ENCODE measurements around the gene ADAMTSL1. TPM values are rescaled to one million over a fixed set of nuclear protein-coding genes. Genes with fewer than 3 reads are reported as not detected.

The ADAMTSL1 gene
- total and polyA plus RNA-seq, 2 of the 8 experiments (the other 6 are each of a cell fraction or from before 2014, with no cell fraction given), result 0.84 to 1.1 TPM

GRCh38 chr9:18775241-18775640, 301.3 kb downstream of the ADAMTSL1 start:
- H2AFZ ChIP-seq (ENCODE audit: low read length), result no peak overlapping the region
- H3K23ac ChIP-seq (ENCODE audit: insufficient read length), result no peak overlapping the region
- no peak overlapping the region for H3K9ac ChIP-seq (replicated peaks in 1 of 4; ENCODE audit: extremely low read depth in 1 of 4, low read depth in 3 of 4, low read length in 3 of 4)
- H3K4me1 ChIP-seq (replicated peaks in 1 of 4; ENCODE audit: control insufficient read depth in 3 of 4, insufficient read depth in 4 of 4, low read length in 3 of 4), result no peaks in the 10 kb centered on the region; a peak in 1 of 7 replicates
- H4K8ac ChIP-seq (ENCODE audit: extremely low read depth, insufficient read depth, low read length), result no peak overlapping the region
- H3K4ac ChIP-seq (replicated peaks; ENCODE audit: insufficient read length, low read depth, low read length), result no peak overlapping the region
- CTCF ChIA-PET (ENCODE audit: partially characterized antibody), result interaction anchor here (0.6 to 1.1 kb wide), 3 partner anchors 10 to 546 kb away, joined by 3 to 7 read pairs (median 3); no protein-coding TSS in a partner anchor
- H3K56ac ChIP-seq (replicated peaks; ENCODE audit: insufficient read length, low read depth, low read length), result no peak overlapping the region
- FAIRE-seq (no peak), DNase-seq (ENCODE audit: low read depth in 1 of 2, low spot score in 2 of 2) (no peak)
- H3K9me3 ChIP-seq (ENCODE audit: insufficient read depth in 2 of 2, low read depth in 1 of 2, low read length in 1 of 2), result peaks cover 0 to 9% of the 10 kb centered on the region in 2 experiments; a peak in 1 of 4 replicates
- no peaks in the 10 kb centered on the region for H4K20me1 ChIP-seq (replicated peaks in 1 of 2; ENCODE audit: control insufficient read depth in 1 of 2, insufficient read depth in 2 of 2, low read length in 2 of 2)
- POLR2A ChIA-PET (ENCODE audit: partially characterized antibody), result no interaction called here
- H2BK120ac ChIP-seq (replicated peaks; ENCODE audit: low read depth, low read length), result no peak overlapping the region
- 85% methylated on average over 1 of the region's 1 CpG; no CpG with 5 or more reads in 1 of the 2 experiments for WGBS, 2 experiments (ENCODE audit: extremely low coverage in 1 of 2, insufficient coverage in 1 of 2, insufficient read length in 1 of 2, insufficient replicate concordance in 2 of 2, low coverage in 1 of 2, low lambda C conversion rate in 2 of 2, missing lambda C conversion rate in 1 of 2)
- no peak overlapping the region for H3K27ac ChIP-seq (ENCODE audit: low read depth, low read length)
- H3K18ac ChIP-seq (ENCODE audit: extremely low read depth, low read length), result no peak overlapping the region
- H4K5ac ChIP-seq (ENCODE audit: insufficient read length, low read depth, low read length), result no peak overlapping the region
- H2BK20ac ChIP-seq (ENCODE audit: low read length), result no peak overlapping the region
- no peaks in the 10 kb centered on the region for H3K36me3 ChIP-seq (ENCODE audit: control insufficient read depth in 2 of 4, insufficient read depth in 4 of 4, low read length in 3 of 4)
- no peak overlapping the region for H2BK5ac ChIP-seq (ENCODE audit: low read depth, low read length)
- H3K4me2 ChIP-seq (ENCODE audit: insufficient read depth in 1 of 2, low read depth in 2 of 2, low read length in 2 of 2), result no peak overlapping the region
- no peaks in the 10 kb centered on the region for H3K27me3 ChIP-seq (replicated peaks in 1 of 4; ENCODE audit: control insufficient read depth in 3 of 4, extremely low read depth in 1 of 4, insufficient read depth in 3 of 4, low read length in 3 of 4)
- no peaks in the 10 kb centered on the region for H3K23me2 ChIP-seq (ENCODE audit: low read depth, low read length)
- H2BK15ac ChIP-seq (ENCODE audit: low read length), result no peak overlapping the region
- no peaks in the 10 kb centered on the region for H3K79me1 ChIP-seq (ENCODE audit: low read depth, low read length)
- H3K14ac ChIP-seq (ENCODE audit: insufficient read length), result no peak overlapping the region
- no peak overlapping the region for H2AK5ac ChIP-seq (ENCODE audit: low read depth, low read length)
- no peak overlapping the region for H2BK12ac ChIP-seq (ENCODE audit: low read depth, low read length)
- H3K79me2 ChIP-seq (ENCODE audit: control insufficient read depth in 1 of 2, insufficient read depth in 2 of 2, low read length in 2 of 2), result no peaks in the 10 kb centered on the region
- no peak overlapping the region for H4K91ac ChIP-seq (replicated peaks; ENCODE audit: insufficient read length, low read length)
- no peak overlapping the region for H3K4me3 ChIP-seq (ENCODE audit: extremely low read depth in 1 of 4, insufficient read depth in 2 of 4, low read depth in 3 of 4, low read length in 4 of 4)
- TF ChIP-seq NRF1 (IDR thresholded peaks at IDR 0.05; ENCODE audit: low read depth, low read length), result no peak
- no peak for TF ChIP-seq CEBPB (IDR thresholded peaks at IDR 0.05; ENCODE audit: low read depth, low read length)
- no peak for TF ChIP-seq SIX5 (IDR thresholded peaks at IDR 0.05; ENCODE audit: low read depth, low read length)
- TF ChIP-seq HDAC6 (IDR thresholded peaks at IDR 0.05; ENCODE audit: low read depth, low read length), result no peak
- no peak for TF ChIP-seq EP300 (IDR thresholded peaks at IDR 0.05; ENCODE audit: borderline replicate concordance in 1 of 2, low read depth in 2 of 2, low read length in 2 of 2)
- TF ChIP-seq RXRA (IDR thresholded peaks at IDR 0.05; ENCODE audit: insufficient read depth, low read depth, low read length), result no peak
- TF ChIP-seq RNF2 (IDR thresholded peaks at IDR 0.05; ENCODE audit: borderline replicate concordance, low read depth, low read length, missing control alignments, poor library complexity, severe bottlenecking), result no peak
- no peak for TF ChIP-seq BRCA1 (IDR thresholded peaks at IDR 0.05; ENCODE audit: low read depth, low read length)
- no peak for TF ChIP-seq ATF2 (IDR thresholded peaks at IDR 0.05; ENCODE audit: low read length)
- TF ChIP-seq BCL11A (IDR thresholded peaks at IDR 0.05; ENCODE audit: low read depth in 2 of 2, low read length in 2 of 2), result no peak
- no peak for TF ChIP-seq TCF12 (IDR thresholded peaks at IDR 0.05; ENCODE audit: low read depth, low read length)
- TF ChIP-seq RAD21 (IDR thresholded peaks at IDR 0.05 in 1 of 2, conservative IDR thresholded peaks at IDR 0.05 in 1 of 2; ENCODE audit: low read depth in 2 of 2, low read length in 2 of 2), result no peak

Measured in H1 (cell line).